ENCODE data around the gene GNPTAB. TPM values are rescaled to one million over a fixed set of nuclear protein-coding genes. Genes with fewer than 3 reads are reported as not detected.
A peak's percentile ranks its signal among the peaks of the same experiment; 100 is the strongest.

Gene GNPTAB
- total RNA-seq, 3 donors from 2014 or later (not counting 1 experiment from before 2014, with no cell fraction given): 260 to 285 (median 262) TPM

DNA sequence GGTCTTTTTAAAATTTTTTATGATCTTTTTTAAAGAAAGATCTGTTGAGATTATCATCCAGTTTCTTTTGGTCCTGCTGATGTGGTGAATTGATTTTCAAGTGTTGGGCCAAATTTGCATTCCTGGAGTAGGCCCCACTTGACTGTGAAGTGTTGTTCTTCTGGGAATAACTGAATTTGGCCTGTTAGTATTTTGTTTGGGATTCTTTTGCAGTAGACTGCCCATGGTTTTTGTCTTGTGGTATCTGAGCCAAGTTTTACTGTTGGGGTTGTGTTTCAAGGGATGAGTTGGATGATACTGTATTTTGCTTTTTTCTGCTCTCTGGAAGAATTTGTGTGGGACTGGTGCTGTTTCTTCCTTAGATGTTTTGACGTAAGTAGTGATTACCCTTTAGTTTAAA, 87.5 kb downstream of the GNPTAB start:
- no peak for DNase-seq
- Histone ChIP-seq H3K4me3 (ENCODE audit: low read length) (no peak overlapping the region), H3K4me1 (ENCODE audit: control insufficient read depth, insufficient read depth, low read length) (peaks cover 19% of the 10 kb centered on the region), H3K27ac (ENCODE audit: low read length) (peak overlapping the region; percentile 83), H3K9me3 (ENCODE audit: control insufficient read depth, insufficient read depth, low read length) (no peaks in the 10 kb centered on the region), H3K36me3 (ENCODE audit: control insufficient read depth, insufficient read depth, low read length) (peaks cover 33% of the 10 kb centered on the region), H3K27me3 (ENCODE audit: control insufficient read depth, insufficient read depth, low read length) (no peaks in the 10 kb centered on the region)
- Mint-ChIP-seq H3K27ac (peak overlapping the region; percentile 92), H3K4me3 (peak overlapping the region; percentile 8), H3K9me3 (no peaks in the 10 kb centered on the region), H3K4me1 (peaks cover 28 to 35% of the 10 kb centered on the region in 2 donors), H3K27me3 (ENCODE audit: low read depth in 2 of 2) (no peaks in the 10 kb centered on the region), H3K36me3 (no peaks in the 10 kb centered on the region)
- WGBS (ENCODE audit: insufficient coverage): 60% methylated on average over 1 of the region's 1 CpG
- TF ChIP-seq, protein P1, sequence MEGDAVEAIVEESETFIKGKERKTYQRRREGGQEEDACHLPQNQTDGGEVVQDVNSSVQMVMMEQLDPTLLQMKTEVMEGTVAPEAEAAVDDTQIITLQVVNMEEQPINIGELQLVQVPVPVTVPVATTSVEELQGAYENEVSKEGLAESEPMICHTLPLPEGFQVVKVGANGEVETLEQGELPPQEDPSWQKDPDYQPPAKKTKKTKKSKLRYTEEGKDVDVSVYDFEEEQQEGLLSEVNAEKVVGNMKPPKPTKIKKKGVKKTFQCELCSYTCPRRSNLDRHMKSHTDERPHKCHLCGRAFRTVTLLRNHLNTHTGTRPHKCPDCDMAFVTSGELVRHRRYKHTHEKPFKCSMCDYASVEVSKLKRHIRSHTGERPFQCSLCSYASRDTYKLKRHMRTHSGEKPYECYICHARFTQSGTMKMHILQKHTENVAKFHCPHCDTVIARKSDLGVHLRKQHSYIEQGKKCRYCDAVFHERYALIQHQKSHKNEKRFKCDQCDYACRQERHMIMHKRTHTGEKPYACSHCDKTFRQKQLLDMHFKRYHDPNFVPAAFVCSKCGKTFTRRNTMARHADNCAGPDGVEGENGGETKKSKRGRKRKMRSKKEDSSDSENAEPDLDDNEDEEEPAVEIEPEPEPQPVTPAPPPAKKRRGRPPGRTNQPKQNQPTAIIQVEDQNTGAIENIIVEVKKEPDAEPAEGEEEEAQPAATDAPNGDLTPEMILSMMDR (IDR thresholded peaks at IDR 0.05): no peak
- intact Hi-C loops (cut with micrococcal nuclease): loop anchor here (10.0 kb wide), 1 partner anchor 68 kb away; no protein-coding TSS in a partner anchor
- no peak for ATAC-seq

DNA sequence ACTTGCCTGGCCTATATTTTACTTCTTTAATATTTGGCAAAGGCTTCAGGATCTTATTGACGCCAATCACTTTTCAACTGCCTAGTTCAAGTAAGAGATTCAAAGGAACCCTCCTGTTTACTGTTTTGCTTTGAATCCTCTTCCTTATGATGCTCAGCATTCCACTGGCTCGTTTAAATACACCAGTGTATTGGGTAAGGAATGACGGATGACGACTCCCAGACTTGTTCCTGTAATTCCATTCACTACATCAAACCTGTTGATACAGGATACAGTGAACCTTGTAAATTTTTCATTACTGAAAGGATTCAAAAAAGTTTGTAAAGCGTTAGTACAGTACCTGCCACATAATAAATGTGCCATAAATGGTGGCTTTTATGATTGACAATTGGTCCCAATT, 89.8 kb downstream of the GNPTAB start:
- Histone ChIP-seq H3K36me3 (ENCODE audit: control insufficient read depth, insufficient read depth, low read length) (peaks cover 12% of the 10 kb centered on the region), H3K27me3 (ENCODE audit: control insufficient read depth, insufficient read depth, low read length) (no peaks in the 10 kb centered on the region), H3K9me3 (ENCODE audit: control insufficient read depth, insufficient read depth, low read length) (no peaks in the 10 kb centered on the region), H3K27ac (ENCODE audit: low read length) (no peak overlapping the region), H3K4me1 (ENCODE audit: control insufficient read depth, insufficient read depth, low read length) (peaks cover 19% of the 10 kb centered on the region), H3K4me3 (ENCODE audit: low read length) (no peak overlapping the region)
- WGBS (ENCODE audit: insufficient coverage): 100% methylated on average over 2 of the region's 5 CpGs
- Mint-ChIP-seq H3K36me3 (no peaks in the 10 kb centered on the region), H3K27ac (peak overlapping the region; percentile 92), H3K9me3 (no peaks in the 10 kb centered on the region), H3K4me3 (no peak overlapping the region), H3K27me3 (ENCODE audit: low read depth in 2 of 2) (no peaks in the 10 kb centered on the region), H3K4me1 (peaks cover 28 to 31% of the 10 kb centered on the region in 2 donors)
- DNase-seq (no peak), ATAC-seq (no peak)
- intact Hi-C loops (cut with micrococcal nuclease): loop anchor here (10.0 kb wide), 1 partner anchor 66 kb away; no protein-coding TSS in a partner anchor
- TF ChIP-seq, protein P1 (IDR thresholded peaks at IDR 0.05): no peak

DNA sequence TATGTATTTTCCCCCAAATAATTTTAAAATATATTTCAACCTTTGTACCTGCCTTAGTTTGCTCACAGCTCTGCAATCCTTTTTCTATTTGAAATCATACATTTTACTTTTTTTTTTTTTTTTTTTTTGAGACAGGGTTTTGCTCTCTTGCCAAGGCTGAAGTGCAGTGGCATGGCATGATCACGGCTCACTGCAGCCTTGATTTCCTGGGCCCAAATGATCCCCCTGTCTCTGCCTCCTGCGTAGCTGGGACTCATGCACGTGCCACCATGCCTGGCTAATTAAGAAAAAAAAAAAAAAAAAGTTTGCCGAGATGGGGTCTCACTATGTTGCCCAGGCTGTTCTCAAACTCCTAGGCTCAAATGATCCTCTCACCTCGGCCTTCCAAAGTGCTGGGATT, 90.2 kb downstream of the GNPTAB start:
- intact Hi-C loops (cut with micrococcal nuclease): loop anchor here (10.0 kb wide), 1 partner anchor 66 kb away; no protein-coding TSS in a partner anchor

More for the DNA sequence above, 90.2 kb downstream of the GNPTAB start:
- H3K36me3 Mint-ChIP-seq: no peaks in the 10 kb centered on the region
- peak overlapping the region; percentile 92 for H3K27ac Mint-ChIP-seq
- Histone ChIP-seq H3K36me3 (ENCODE audit: control insufficient read depth, insufficient read depth, low read length) (peaks cover 12% of the 10 kb centered on the region), H3K27me3 (ENCODE audit: control insufficient read depth, insufficient read depth, low read length) (no peaks in the 10 kb centered on the region), H3K4me3 (ENCODE audit: low read length) (no peak overlapping the region), H3K4me1 (ENCODE audit: control insufficient read depth, insufficient read depth, low read length) (peaks cover 19% of the 10 kb centered on the region), H3K9me3 (ENCODE audit: control insufficient read depth, insufficient read depth, low read length) (no peaks in the 10 kb centered on the region), H3K27ac (ENCODE audit: low read length) (no peak overlapping the region)
- no peaks in the 10 kb centered on the region for H3K27me3 Mint-ChIP-seq (ENCODE audit: low read depth in 2 of 2)
- ATAC-seq (no peak), DNase-seq (no peak)
- peaks cover 28 to 31% of the 10 kb centered on the region in 2 donors for H3K4me1 Mint-ChIP-seq
- WGBS (ENCODE audit: insufficient coverage): 98% methylated on average over 5 of the region's 5 CpGs
- TF ChIP-seq, protein P1 (IDR thresholded peaks at IDR 0.05): no peak
- H3K4me3 Mint-ChIP-seq: no peak overlapping the region
- no peaks in the 10 kb centered on the region for H3K9me3 Mint-ChIP-seq
